Measurements from ENCODE around the gene CPNE2. TPM values are rescaled to one million over a fixed set of nuclear protein-coding genes. Genes with fewer than 3 reads are reported as not detected.

Gene CPNE2
- total RNA-seq, 1 experiment from 2014 or later: 14.5 TPM

DNA sequence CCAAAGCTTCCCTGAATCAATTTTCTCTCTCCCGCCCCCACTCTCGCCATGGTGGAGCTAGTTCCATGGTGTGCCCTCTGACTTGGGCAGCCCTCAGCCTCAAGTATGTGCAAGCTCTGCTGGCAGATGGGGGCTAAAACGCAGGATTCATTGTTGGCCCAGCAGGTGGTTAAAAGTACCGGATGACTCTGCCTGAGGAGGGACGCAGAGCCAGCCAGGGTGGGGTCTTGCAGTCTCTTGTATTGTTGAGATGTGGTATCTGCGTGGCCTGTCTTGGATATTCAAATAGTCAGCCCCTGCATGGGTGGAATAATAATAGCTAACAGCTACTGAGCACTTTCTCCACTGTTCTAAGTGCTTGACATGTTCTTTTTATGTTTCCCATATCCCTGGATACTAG is 36.7 kb upstream of the CPNE2 start:
- H3K36me3 ChIP-seq (ENCODE audit: low read depth, low read length): no peaks in the 10 kb centered on the region
- H3K4me2 ChIP-seq (ENCODE audit: low read length): no peak overlapping the region
- no peaks in the 10 kb centered on the region for H3K4me1 ChIP-seq (ENCODE audit: insufficient read depth, low read length)
- DNase-seq (no peak), ATAC-seq (no peak)
- TF ChIP-seq, protein P1, sequence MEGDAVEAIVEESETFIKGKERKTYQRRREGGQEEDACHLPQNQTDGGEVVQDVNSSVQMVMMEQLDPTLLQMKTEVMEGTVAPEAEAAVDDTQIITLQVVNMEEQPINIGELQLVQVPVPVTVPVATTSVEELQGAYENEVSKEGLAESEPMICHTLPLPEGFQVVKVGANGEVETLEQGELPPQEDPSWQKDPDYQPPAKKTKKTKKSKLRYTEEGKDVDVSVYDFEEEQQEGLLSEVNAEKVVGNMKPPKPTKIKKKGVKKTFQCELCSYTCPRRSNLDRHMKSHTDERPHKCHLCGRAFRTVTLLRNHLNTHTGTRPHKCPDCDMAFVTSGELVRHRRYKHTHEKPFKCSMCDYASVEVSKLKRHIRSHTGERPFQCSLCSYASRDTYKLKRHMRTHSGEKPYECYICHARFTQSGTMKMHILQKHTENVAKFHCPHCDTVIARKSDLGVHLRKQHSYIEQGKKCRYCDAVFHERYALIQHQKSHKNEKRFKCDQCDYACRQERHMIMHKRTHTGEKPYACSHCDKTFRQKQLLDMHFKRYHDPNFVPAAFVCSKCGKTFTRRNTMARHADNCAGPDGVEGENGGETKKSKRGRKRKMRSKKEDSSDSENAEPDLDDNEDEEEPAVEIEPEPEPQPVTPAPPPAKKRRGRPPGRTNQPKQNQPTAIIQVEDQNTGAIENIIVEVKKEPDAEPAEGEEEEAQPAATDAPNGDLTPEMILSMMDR (conservative IDR thresholded peaks at IDR 0.05; ENCODE audit: low read depth, low read length): no peak
- no peak for TF ChIP-seq EZH2phosphoT487 (IDR thresholded peaks at IDR 0.05; ENCODE audit: borderline replicate concordance, low read length)
- no peak for TF ChIP-seq EZH2 (IDR thresholded peaks at IDR 0.05; ENCODE audit: low read length, unreplicated experiment)
- POLR2A ChIA-PET (ENCODE audit: unreplicated experiment): no interaction called here
- H3K79me2 ChIP-seq (ENCODE audit: low read length): no peaks in the 10 kb centered on the region
- H3K9me2 ChIP-seq (replicated peaks; ENCODE audit: low read length): no peaks in the 10 kb centered on the region
- H2AFZ ChIP-seq (ENCODE audit: low read length): no peak overlapping the region
- no peak overlapping the region for H3K9ac ChIP-seq (ENCODE audit: low read length)
- no TSS peak for BruUV-seq (replicated peaks)
- no peaks in the 10 kb centered on the region for H3K27me3 ChIP-seq (ENCODE audit: low read length)
- H3K9me3 ChIP-seq (ENCODE audit: low read length): no peaks in the 10 kb centered on the region
- intact Hi-C loops (cut with micrococcal nuclease): no loop called here
- H3K4me3 ChIP-seq (ENCODE audit: low read length): no peak overlapping the region
- no peaks in the 10 kb centered on the region for H4K20me1 ChIP-seq (ENCODE audit: low read length)
- CTCF ChIA-PET: no interaction called here
- H3F3A ChIP-seq (ENCODE audit: low read length, unreplicated experiment): no peaks in the 10 kb centered on the region
- H3K27ac ChIP-seq (ENCODE audit: low read length): no peak overlapping the region

DNA sequence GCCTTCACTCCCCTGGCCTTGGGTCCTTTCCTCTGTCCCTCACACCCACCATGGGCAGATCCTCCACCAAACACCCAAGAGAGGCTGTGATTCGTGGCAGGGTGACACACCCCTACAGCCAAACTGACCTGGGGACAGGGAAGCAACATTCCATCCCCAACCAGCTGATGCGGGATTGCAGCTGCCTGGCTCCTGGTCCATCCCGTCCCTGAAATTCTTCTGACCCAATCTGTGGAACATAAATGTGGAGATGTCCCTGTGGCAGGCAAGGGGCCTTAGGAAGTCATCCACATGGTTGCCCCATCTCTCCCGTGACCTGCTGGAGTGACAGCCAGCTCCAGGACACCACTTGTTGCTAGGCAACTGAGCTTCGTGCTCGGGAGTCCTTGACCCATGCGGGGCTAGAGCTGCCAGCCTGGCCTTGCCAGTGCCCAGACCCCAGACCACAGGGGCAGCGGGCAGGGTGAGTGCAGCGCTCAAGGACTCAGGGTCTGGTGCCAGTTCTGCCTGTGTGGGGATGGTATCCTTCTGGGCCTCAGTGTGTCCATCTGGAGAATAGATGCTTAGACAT is 34.0 kb upstream of the CPNE2 start:
- TF ChIP-seq EZH2phosphoT487 (IDR thresholded peaks at IDR 0.05; ENCODE audit: borderline replicate concordance, low read length) (no peak), EZH2 (IDR thresholded peaks at IDR 0.05; ENCODE audit: low read length, unreplicated experiment) (no peak)
- TF ChIP-seq, protein P1 (conservative IDR thresholded peaks at IDR 0.05; ENCODE audit: low read depth, low read length): no peak
- ChIA-PET CTCF (no interaction called here), POLR2A (ENCODE audit: unreplicated experiment) (no interaction called here)
- H3K27ac ChIP-seq (ENCODE audit: low read length): no peak overlapping the region
- no peaks in the 10 kb centered on the region for H3K9me2 ChIP-seq (replicated peaks; ENCODE audit: low read length)
- intact Hi-C loops (cut with micrococcal nuclease): no loop called here
- ATAC-seq (no peak), DNase-seq (no peak)
- no peaks in the 10 kb centered on the region for H3K9me3 ChIP-seq (ENCODE audit: low read length)
- no peaks in the 10 kb centered on the region for H3K79me2 ChIP-seq (ENCODE audit: low read length)
- no peaks in the 10 kb centered on the region for H3K27me3 ChIP-seq (ENCODE audit: low read length)
- H3K4me2 ChIP-seq (ENCODE audit: low read length): no peak overlapping the region
- no peaks in the 10 kb centered on the region for H3K36me3 ChIP-seq (ENCODE audit: low read depth, low read length)
- no peak overlapping the region for H3K9ac ChIP-seq (ENCODE audit: low read length)
- no peaks in the 10 kb centered on the region for H3F3A ChIP-seq (ENCODE audit: low read length, unreplicated experiment)
- H2AFZ ChIP-seq (ENCODE audit: low read length): no peak overlapping the region
- no peak overlapping the region for H3K4me3 ChIP-seq (ENCODE audit: low read length)
- 0 out of 2 replicates have a peak, but pooled peaks cover 5% of the 10 kb centered on the region for H3K4me1 ChIP-seq (ENCODE audit: insufficient read depth, low read length)
- no TSS peak for BruUV-seq (replicated peaks)
- H4K20me1 ChIP-seq (ENCODE audit: low read length): no peaks in the 10 kb centered on the region

GRCh38 chr16:57060323-57061083 is 31.9 kb upstream of the CPNE2 start:
- DNase-seq (no peak), ATAC-seq (no peak)
- Histone ChIP-seq H3K4me2 (ENCODE audit: low read length) (no peak overlapping the region), H3F3A (ENCODE audit: low read length, unreplicated experiment) (no peaks in the 10 kb centered on the region), H3K4me1 (ENCODE audit: insufficient read depth, low read length) (0 out of 2 replicates have a peak, but pooled peaks cover 5% of the 10 kb centered on the region), H3K9me3 (ENCODE audit: low read length) (no peaks in the 10 kb centered on the region), H3K9me2 (replicated peaks; ENCODE audit: low read length) (no peaks in the 10 kb centered on the region), H3K9ac (ENCODE audit: low read length) (no peak overlapping the region), H2AFZ (ENCODE audit: low read length) (no peak overlapping the region), H4K20me1 (ENCODE audit: low read length) (no peaks in the 10 kb centered on the region), H3K27ac (ENCODE audit: low read length) (no peak overlapping the region), H3K36me3 (ENCODE audit: low read depth, low read length) (no peaks in the 10 kb centered on the region), H3K4me3 (ENCODE audit: low read length) (no peak overlapping the region), H3K27me3 (ENCODE audit: low read length) (no peaks in the 10 kb centered on the region), H3K79me2 (ENCODE audit: low read length) (no peaks in the 10 kb centered on the region)
- no TSS peak for BruUV-seq (replicated peaks)
- no peak for TF ChIP-seq EZH2phosphoT487 (IDR thresholded peaks at IDR 0.05; ENCODE audit: borderline replicate concordance, low read length)
- TF ChIP-seq, protein P1 (conservative IDR thresholded peaks at IDR 0.05; ENCODE audit: low read depth, low read length): no peak
- no peak for TF ChIP-seq EZH2 (IDR thresholded peaks at IDR 0.05; ENCODE audit: low read length, unreplicated experiment)
- ChIA-PET CTCF (no interaction called here), POLR2A (ENCODE audit: unreplicated experiment) (no interaction called here)
- intact Hi-C loops (cut with micrococcal nuclease): no loop called here
